MCF 10A (cell line): ENCODE data around the gene CSHL1. TPM values are rescaled to one million over a fixed set of nuclear protein-coding genes. Genes with fewer than 3 reads are reported as not detected.
"Not testable (repeated sequence)": the region's sequence is repeated elsewhere in the genome, so short reads cannot be mapped to it uniquely, and the experiment has no call there.

Experiments used
- BruUV-seq: library from RNA; stranded (reverse); fragments of 400-500 nt; replicated peaks from 2 replicates; lab custom pipeline; 2021; lab: Mats Ljungman, UMichigan
- CTCF ChIA-PET: fragments of 300-600 bp; sonication (Branson Sonifier 250); formaldehyde crosslinking; extraction: SDS; loops from one replicate; lab custom pipeline; 2021; ENCODE audit warnings: antibody characterized with exemption, inconsistent platforms; lab: Yijun Ruan, JAX
- POLR2A ChIA-PET: fragments of 300-600, 350-650 bp; sonication (Branson Sonifier 250); formaldehyde crosslinking; extraction: SDS; loops from one replicate; lab custom pipeline; 2020; ENCODE audit warnings: antibody characterized with exemption, inconsistent platforms; lab: Yijun Ruan, JAX
- DNase-seq: peaks from one replicate; pipeline ENCODE4 v3.0.0-alpha.2; 2018; ENCODE audit not compliant: unreplicated experiment
- H3K27ac Mint-ChIP-seq: one replicate; pipeline ENCODE4 v1.8.0; 2022; ENCODE audit warnings: mild to moderate bottlenecking, low read depth, mixed read lengths; ENCODE audit not compliant: unreplicated experiment
- H3K27me3 Mint-ChIP-seq: one replicate; pipeline ENCODE4 v1.8.0; 2022; ENCODE audit warnings: mixed read lengths; ENCODE audit not compliant: insufficient read depth, unreplicated experiment
- H3K36me3 Mint-ChIP-seq: one replicate; pipeline ENCODE4 v1.8.0; 2022; ENCODE audit warnings: mild to moderate bottlenecking, moderate library complexity, mixed read lengths; ENCODE audit not compliant: insufficient read depth, unreplicated experiment
- H3K4me1 Mint-ChIP-seq: one replicate; pipeline ENCODE4 v1.8.0; 2022; ENCODE audit warnings: mixed read lengths; ENCODE audit not compliant: insufficient read depth, unreplicated experiment
- H3K4me3 Mint-ChIP-seq: one replicate; pipeline ENCODE4 v1.8.0; 2022; ENCODE audit warnings: mild to moderate bottlenecking, moderate library complexity, mixed read lengths; ENCODE audit not compliant: unreplicated experiment
- H3K9me3 Mint-ChIP-seq: one replicate; pipeline ENCODE4 v1.8.0; 2022; ENCODE audit warnings: mixed read lengths; ENCODE audit not compliant: unreplicated experiment
- CTCF ChIP-seq: fragments of 200-600 bp; IDR thresholded peaks from one replicate; pipeline ENCODE4 v1.8.0; 2022; ENCODE audit warnings: antibody characterized with exemption, mild to moderate bottlenecking; ENCODE audit not compliant: unreplicated experiment
- intact Hi-C: fragments of 100-400 bp; cut with micrococcal nuclease; formaldehyde crosslinking; loops from 2 replicates; pipeline ENCODE4 v1.14.1; 2022
- total RNA-seq: library from RNA; stranded (reverse); gene quantifications from 2 replicates; pipeline ENCODE4 v1.2.3, GENCODE V29; 2022

CSHL1 gene
- total RNA-seq, 1 experiment from 2014 or later: not detected

GRCh38 chr17:63889026-63889848 is 21.8 kb downstream of the CSHL1 start:
- peak; percentile 37 for TF ChIP-seq CTCF
- DNase-seq: peak; percentile 43
- H3K4me3 Mint-ChIP-seq, H3K36me3 Mint-ChIP-seq, H3K9me3 Mint-ChIP-seq, H3K27ac Mint-ChIP-seq, POLR2A ChIA-PET, BruUV-seq, H3K4me1 Mint-ChIP-seq, intact Hi-C loops: not testable (repeated sequence)
- CTCF ChIA-PET: interaction anchor here (0.7 to 2.4 kb wide), 18 partner anchors 8 to 1581 kb away, joined by 3 to 11 read pairs (median 4); no protein-coding TSS in a partner anchor
- peaks cover 42% of the 10 kb centered on the region for H3K27me3 Mint-ChIP-seq

GRCh38 chr17:63885119-63885518 is 25.9 kb downstream of the CSHL1 start:
- H3K36me3 Mint-ChIP-seq, H3K9me3 Mint-ChIP-seq, H3K4me3 Mint-ChIP-seq, H3K4me1 Mint-ChIP-seq, CTCF ChIA-PET, H3K27ac Mint-ChIP-seq, DNase-seq, intact Hi-C loops, POLR2A ChIA-PET, BruUV-seq: not testable (repeated sequence)
- H3K27me3 Mint-ChIP-seq: peaks cover 20% of the 10 kb centered on the region

GRCh38 chr17:63882626-63883126 is 28.4 kb downstream of the CSHL1 start:
- DNase-seq, H3K4me1 Mint-ChIP-seq, H3K27ac Mint-ChIP-seq, H3K36me3 Mint-ChIP-seq, H3K9me3 Mint-ChIP-seq, H3K4me3 Mint-ChIP-seq, intact Hi-C loops, BruUV-seq: not testable (repeated sequence)
- ChIA-PET POLR2A (interaction anchor here (1.3 kb wide), 1 partner anchor 263 kb away, joined by 4 read pairs; no protein-coding TSS in a partner anchor), CTCF (interaction anchor here (0.6 to 2.6 kb wide), 14 partner anchors 16 to 349 kb away, joined by 3 to 15 read pairs (median 3); no protein-coding TSS in a partner anchor)
- peaks cover 40% of the 10 kb centered on the region for H3K27me3 Mint-ChIP-seq

GRCh38 chr17:63881935-63882601 is 29.0 kb downstream of the CSHL1 start, which contains the start of gene GH2:
Gene GH2, minus strand, starts transcription at chr17:63881944. Its CDS starts 143 bp downstream, at chr17:63881801.
- DNase-seq: peak; percentile 54
- Mint-ChIP-seq H3K4me1 (no peaks in the 10 kb centered on the region), H3K4me3 (no peak within 1 kb of the TSS), H3K36me3 (no peaks in the 10 kb centered on the region), H3K27ac (no peak within 1 kb of the TSS), H3K9me3 (no peaks in the 10 kb centered on the region), H3K27me3 (peaks cover 38% of the 10 kb centered on the region)
- ChIA-PET CTCF (interaction anchor here (0.6 to 2.6 kb wide), 11 partner anchors 15 to 349 kb away, joined by 3 to 15 read pairs (median 4); no protein-coding TSS in a partner anchor), POLR2A (no interaction called here)
- no TSS peak for BruUV-seq
- peak; percentile 54 for TF ChIP-seq CTCF
- intact Hi-C loops: no loop called here

DNA sequence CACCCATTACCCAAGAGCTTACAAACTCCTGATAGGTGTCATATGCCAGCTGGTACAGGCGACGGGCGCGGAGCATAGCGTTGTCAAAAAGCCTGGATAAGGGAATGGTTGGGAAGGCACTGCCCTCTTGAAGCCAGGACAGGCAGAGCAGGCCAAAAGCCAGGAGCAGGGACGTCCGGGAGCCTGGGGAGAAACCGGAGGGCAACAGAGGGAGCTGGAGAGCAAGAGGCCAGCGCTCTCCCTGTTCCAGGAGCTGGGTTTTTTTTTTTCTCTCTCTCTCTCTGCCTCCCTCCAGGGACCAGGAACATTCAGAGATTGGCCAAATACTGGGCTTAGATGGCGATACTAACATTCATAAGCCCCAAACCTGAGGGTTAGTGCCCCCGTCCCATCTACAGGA is 29.7 kb downstream of the CSHL1 start:
- CTCF ChIA-PET: interaction anchor here (0.7 to 1.0 kb wide), 4 partner anchors 8 to 161 kb away, joined by 3 to 4 read pairs (median 4); no protein-coding TSS in a partner anchor
- H3K9me3 Mint-ChIP-seq, H3K4me3 Mint-ChIP-seq, intact Hi-C loops, H3K36me3 Mint-ChIP-seq, POLR2A ChIA-PET, H3K27ac Mint-ChIP-seq, BruUV-seq, H3K4me1 Mint-ChIP-seq, DNase-seq: not testable (repeated sequence)
- H3K27me3 Mint-ChIP-seq: peaks cover 33% of the 10 kb centered on the region
